Endothelial cell of umbilical vein (primary cell): Measurements from ENCODE around the gene PTPRD.

Experiments
- EZH2 ChIP-seq: IDR thresholded peaks from 2 replicates; pipeline ENCODE4 v1.6.1; 2012; ENCODE audit warnings: borderline replicate concordance, low read depth, mild to moderate bottlenecking, moderate library complexity, low read length, inconsistent platforms; ENCODE audit not compliant: severe bottlenecking
- POLR2A ChIP-seq: IDR thresholded peaks from 2 replicates; pipeline ENCODE4 v1.6.1; 2012; ENCODE audit warnings: low read depth, mild to moderate bottlenecking, control low read depth, low read length
- POLR2AphosphoS5 ChIP-seq: IDR thresholded peaks from 2 replicates; pipeline ENCODE4 v1.6.1; 2012; ENCODE audit warnings: low read depth, mild to moderate bottlenecking, control low read depth, low read length, moderate library complexity; ENCODE audit not compliant: insufficient read depth
- TF ChIP-seq, protein P1 (sequence below), 2 donors: IDR thresholded peaks; 1 replicate in 1 of 2; 2 replicates in 1 of 2; pipeline ENCODE4 v1.5.1; 2011; ENCODE audit warnings: low read length in 2 of 2, mild to moderate bottlenecking in 2 of 2, moderate library complexity in 2 of 2, control low read depth in 1 of 2, inconsistent platforms in 1 of 2, low read depth in 1 of 2; ENCODE audit not compliant: insufficient read depth in 1 of 2; ENCODE audit errors: extremely low read depth in 1 of 2

DNA sequence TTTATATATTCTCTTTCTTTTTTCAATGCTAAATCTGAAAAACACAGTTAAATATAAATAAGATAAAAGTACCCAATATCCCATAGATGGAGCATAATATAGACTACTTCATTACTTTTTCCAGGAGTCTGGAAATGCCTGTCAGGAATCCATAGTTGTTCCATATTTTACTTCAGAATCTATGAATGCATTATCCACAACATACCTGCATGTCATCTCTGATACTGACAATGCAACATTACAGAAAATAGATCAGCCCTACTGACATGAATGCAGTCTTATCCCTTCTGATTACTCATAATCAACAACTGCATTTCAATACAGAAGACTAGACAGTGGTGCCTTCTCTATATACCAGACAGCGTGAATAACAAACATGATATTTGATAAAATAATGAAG, 517.6 kb downstream of the PTPRD start:
- TF ChIP-seq EZH2 (no peak), POLR2AphosphoS5 (no peak), POLR2A (no peak)
- TF ChIP-seq, protein P1, sequence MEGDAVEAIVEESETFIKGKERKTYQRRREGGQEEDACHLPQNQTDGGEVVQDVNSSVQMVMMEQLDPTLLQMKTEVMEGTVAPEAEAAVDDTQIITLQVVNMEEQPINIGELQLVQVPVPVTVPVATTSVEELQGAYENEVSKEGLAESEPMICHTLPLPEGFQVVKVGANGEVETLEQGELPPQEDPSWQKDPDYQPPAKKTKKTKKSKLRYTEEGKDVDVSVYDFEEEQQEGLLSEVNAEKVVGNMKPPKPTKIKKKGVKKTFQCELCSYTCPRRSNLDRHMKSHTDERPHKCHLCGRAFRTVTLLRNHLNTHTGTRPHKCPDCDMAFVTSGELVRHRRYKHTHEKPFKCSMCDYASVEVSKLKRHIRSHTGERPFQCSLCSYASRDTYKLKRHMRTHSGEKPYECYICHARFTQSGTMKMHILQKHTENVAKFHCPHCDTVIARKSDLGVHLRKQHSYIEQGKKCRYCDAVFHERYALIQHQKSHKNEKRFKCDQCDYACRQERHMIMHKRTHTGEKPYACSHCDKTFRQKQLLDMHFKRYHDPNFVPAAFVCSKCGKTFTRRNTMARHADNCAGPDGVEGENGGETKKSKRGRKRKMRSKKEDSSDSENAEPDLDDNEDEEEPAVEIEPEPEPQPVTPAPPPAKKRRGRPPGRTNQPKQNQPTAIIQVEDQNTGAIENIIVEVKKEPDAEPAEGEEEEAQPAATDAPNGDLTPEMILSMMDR (IDR thresholded peaks at IDR 0.05; ENCODE audit: extremely low read depth in 1 of 2, insufficient read depth in 1 of 2, low read depth in 1 of 2, low read length in 2 of 2) = no peak
